Measurements from ENCODE around the gene NRXN3.

Gene NRXN3

DNA sequence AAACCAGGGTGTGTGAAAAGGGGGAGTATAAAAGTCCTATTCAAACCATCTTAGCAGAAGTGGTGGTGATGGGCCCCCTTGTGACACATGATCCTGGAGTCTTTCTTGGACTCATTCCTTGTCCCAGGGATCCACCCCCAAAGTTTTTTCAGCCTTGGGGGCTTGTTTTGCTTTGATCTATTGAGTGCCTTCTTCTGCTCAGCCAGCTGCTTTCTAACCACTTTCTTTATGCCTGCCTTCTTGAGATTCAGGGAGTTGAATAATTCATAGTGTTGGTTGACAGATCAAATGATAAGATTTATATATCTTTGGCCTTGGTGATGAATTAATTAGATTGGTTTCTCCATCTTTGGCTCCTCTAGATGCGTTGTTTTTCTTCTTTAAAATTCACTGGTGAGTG is 1114.4 kb downstream of the NRXN3 start:
- no peak overlapping the region for H3K4me3 ChIP-seq
- TF ChIP-seq, protein P1, sequence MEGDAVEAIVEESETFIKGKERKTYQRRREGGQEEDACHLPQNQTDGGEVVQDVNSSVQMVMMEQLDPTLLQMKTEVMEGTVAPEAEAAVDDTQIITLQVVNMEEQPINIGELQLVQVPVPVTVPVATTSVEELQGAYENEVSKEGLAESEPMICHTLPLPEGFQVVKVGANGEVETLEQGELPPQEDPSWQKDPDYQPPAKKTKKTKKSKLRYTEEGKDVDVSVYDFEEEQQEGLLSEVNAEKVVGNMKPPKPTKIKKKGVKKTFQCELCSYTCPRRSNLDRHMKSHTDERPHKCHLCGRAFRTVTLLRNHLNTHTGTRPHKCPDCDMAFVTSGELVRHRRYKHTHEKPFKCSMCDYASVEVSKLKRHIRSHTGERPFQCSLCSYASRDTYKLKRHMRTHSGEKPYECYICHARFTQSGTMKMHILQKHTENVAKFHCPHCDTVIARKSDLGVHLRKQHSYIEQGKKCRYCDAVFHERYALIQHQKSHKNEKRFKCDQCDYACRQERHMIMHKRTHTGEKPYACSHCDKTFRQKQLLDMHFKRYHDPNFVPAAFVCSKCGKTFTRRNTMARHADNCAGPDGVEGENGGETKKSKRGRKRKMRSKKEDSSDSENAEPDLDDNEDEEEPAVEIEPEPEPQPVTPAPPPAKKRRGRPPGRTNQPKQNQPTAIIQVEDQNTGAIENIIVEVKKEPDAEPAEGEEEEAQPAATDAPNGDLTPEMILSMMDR (IDR thresholded peaks at IDR 0.05): no peak
- DNase-seq (ENCODE audit: low spot score): no peak

GRCh38 chr14:79285263-79285662 is 1115.1 kb downstream of the NRXN3 start:
- Histone ChIP-seq H3K27ac (no peak overlapping the region), H3K4me3 (no peak overlapping the region)
- no peak for DNase-seq (ENCODE audit: low spot score)
- TF ChIP-seq, protein P1 (IDR thresholded peaks at IDR 0.05): no peak

More for the DNA sequence above, 1114.4 kb downstream of the NRXN3 start:
- no peak overlapping the region for H3K27ac ChIP-seq

GRCh38 chr14:79287976-79288375 is 1117.8 kb downstream of the NRXN3 start:
- Histone ChIP-seq H3K4me3 (no peak overlapping the region), H3K27ac (no peak overlapping the region)
- DNase-seq (ENCODE audit: low spot score): no peak
- TF ChIP-seq, protein P1 (IDR thresholded peaks at IDR 0.05): no peak

DNA sequence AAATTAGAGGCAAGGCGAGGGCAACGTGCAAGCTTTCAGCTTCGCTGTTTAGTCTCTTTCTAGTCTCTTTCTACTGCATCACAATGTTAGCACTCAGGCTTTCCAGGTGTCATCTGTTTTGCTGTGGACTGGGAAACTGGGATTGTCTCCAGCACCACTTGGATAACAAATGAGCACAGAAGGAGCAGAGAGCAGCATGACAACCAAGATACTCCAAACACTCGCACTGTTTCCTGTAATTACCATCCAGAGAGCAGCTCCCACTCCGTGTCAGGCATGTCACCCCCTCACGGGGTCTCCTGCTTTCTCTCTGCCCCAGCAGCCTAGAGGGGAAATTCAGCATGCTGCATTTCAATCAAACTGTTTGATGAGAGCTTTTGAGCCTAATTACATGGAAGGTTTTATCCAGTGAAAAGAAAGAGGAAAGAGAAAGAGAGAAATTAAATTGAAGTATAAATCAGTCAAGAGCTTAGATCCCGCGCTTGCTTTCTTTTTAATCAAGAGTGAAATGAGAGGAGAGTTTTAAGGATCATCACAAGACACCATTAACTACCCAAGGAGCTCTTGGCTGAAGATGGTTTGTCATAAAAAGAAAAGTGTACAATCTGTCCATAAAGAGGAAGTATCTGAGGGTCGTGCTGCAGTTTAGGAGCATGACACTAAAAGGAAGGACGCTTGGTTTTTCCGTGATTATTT is 1123.5 kb downstream of the NRXN3 start:
- TF ChIP-seq, protein P1 (IDR thresholded peaks at IDR 0.05): no peak
- H3K27ac ChIP-seq: no peak overlapping the region
- DNase-seq (ENCODE audit: low spot score): no peak
- H3K4me3 ChIP-seq: no peak overlapping the region

DNA sequence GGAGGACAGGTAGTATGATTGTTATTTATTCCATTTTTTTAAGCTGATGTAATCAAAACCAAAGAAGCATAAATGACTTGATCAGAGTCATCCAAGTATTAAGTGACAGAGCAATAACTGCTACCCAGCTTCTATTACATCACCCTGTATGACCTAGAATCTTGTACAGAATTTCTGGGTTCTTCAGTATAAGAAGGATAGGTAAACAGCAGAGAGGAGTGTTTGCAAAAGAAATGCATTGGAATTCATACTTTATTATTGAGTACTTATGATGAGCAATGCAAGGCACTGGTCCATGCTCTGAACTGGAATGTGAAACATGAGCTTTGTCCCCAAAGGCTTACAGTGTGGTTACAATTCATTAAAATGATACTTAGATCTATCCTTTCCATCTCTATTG is 1124.3 kb downstream of the NRXN3 start:
- TF ChIP-seq, protein P1 (IDR thresholded peaks at IDR 0.05): no peak
- Histone ChIP-seq H3K27ac (no peak overlapping the region), H3K4me3 (no peak overlapping the region)
- no peak for DNase-seq (ENCODE audit: low spot score)

DNA sequence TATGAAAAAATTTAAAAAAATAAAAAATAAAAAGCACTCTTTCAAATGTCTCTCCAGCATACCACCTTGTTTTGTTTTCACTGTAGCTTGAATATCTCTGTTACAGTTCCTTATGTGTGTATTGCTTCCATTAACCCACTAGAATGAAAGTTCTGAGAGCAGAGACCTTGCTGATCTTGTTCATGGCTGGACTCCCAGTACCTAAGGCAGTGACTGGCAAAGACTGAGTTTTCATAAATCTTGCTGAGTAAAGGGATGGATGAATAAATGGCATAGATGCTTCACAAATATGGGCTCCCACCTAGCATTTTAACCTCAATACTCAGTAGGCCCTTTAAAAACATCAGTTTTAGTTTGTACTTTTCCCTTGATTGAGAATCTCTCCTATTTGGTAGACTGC is 1125.2 kb downstream of the NRXN3 start:
- Histone ChIP-seq H3K27ac (no peak overlapping the region), H3K4me3 (no peak overlapping the region)
- DNase-seq (ENCODE audit: low spot score): no peak
- TF ChIP-seq, protein P1 (IDR thresholded peaks at IDR 0.05): no peak

DNA sequence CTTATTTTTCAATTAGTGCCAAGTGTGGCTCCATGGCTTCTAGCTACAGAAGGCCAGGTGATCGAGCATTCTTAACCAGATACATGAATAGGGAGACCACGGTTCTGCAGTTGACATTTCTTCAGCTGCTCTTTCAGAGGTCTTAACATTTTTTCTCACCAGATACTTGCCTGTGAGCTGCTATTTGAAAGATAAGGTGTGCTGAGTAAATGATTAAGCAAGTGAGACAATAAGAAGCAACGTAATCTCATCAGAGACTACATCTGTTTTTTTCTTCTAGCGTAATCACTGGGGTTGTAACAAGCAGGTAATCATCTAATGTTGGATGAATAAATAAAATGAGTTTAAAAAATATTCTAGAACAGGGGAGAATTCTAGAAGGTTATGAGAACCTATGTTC is 1128.2 kb downstream of the NRXN3 start:
- Histone ChIP-seq H3K4me3 (no peak overlapping the region), H3K27ac (no peak overlapping the region)
- no peak for DNase-seq (ENCODE audit: low spot score)
- TF ChIP-seq, protein P1 (IDR thresholded peaks at IDR 0.05): no peak

Data from coronary artery (tissue), 2 donors.